ENCODE data around the gene KRTAP10-7.
"Not testable (repeated sequence)": the region's sequence is repeated elsewhere in the genome, so short reads cannot be mapped to it uniquely, and the experiment has no call there.

Gene KRTAP10-7

GRCh38 chr21:44571844-44572782, 28.3 kb upstream of the KRTAP10-7 start:
- no peak for DNase-seq

GRCh38 chr21:44572959-44573583, 27.3 kb upstream of the KRTAP10-7 start:
- DNase-seq: no peak

- not testable (repeated sequence) for DNase-seq
Measured at GRCh38 chr21:44573630-44574456, 26.6 kb upstream of the KRTAP10-7 start, which contains the start of gene KRTAP10-4. Gene KRTAP10-4 (plus strand): TSS chr21:44573729. CDS start chr21:44573759, 30 bp downstream.

GRCh38 chr21:44574457-44575306, 25.7 kb upstream of the KRTAP10-7 start:
- no peak for DNase-seq

- DNase-seq: no peak
Measured at GRCh38 chr21:44575307-44576024, 24.9 kb upstream of the KRTAP10-7 start.

- no peak for DNase-seq
Measured at GRCh38 chr21:44576025-44576420, 24.4 kb upstream of the KRTAP10-7 start.

GRCh38 chr21:44578371-44579055, 21.9 kb upstream of the KRTAP10-7 start:
- DNase-seq: no peak

GRCh38 chr21:44579056-44579832, 21.2 kb upstream of the KRTAP10-7 start:
- DNase-seq: no peak

- no peak for DNase-seq
Measured at GRCh38 chr21:44579833-44580144, 20.6 kb upstream of the KRTAP10-7 start.

- not testable (repeated sequence) for DNase-seq
Measured at GRCh38 chr21:44580231-44580821, 20.1 kb upstream of the KRTAP10-7 start, which contains the start of gene KRTAP10-5. Gene KRTAP10-5 (minus strand): TSS chr21:44580604. CDS start chr21:44580578, 26 bp downstream.

- DNase-seq: no peak
Measured at GRCh38 chr21:44581158-44581557, 19.2 kb upstream of the KRTAP10-7 start.

GRCh38 chr21:44582055-44582454, 18.3 kb upstream of the KRTAP10-7 start:
- DNase-seq: no peak

- no peak for DNase-seq
Measured at GRCh38 chr21:44583089-44583799, 17.2 kb upstream of the KRTAP10-7 start.

- no peak for DNase-seq
Measured at GRCh38 chr21:44583800-44584147, 16.6 kb upstream of the KRTAP10-7 start.

GRCh38 chr21:44585892-44586291, 14.5 kb upstream of the KRTAP10-7 start:
- DNase-seq: no peak

GRCh38 chr21:44589094-44589493, 11.3 kb upstream of the KRTAP10-7 start:
- DNase-seq: no peak

GRCh38 chr21:44589586-44590305, 10.7 kb upstream of the KRTAP10-7 start:
- DNase-seq: no peak

GRCh38 chr21:44590311-44590721, 10.1 kb upstream of the KRTAP10-7 start:
- DNase-seq: no peak
